Caco-2 (cell line): Measurements from ENCODE around the gene CFD. TPM values are rescaled to one million over a fixed set of nuclear protein-coding genes. Genes with fewer than 3 reads are reported as not detected.

Experiments
- BruUV-seq: library from RNA; stranded (reverse); fragments of 400-500 nt; replicated peaks from 2 replicates; lab custom pipeline; 2021; lab: Mats Ljungman, UMichigan
- CTCF ChIA-PET: fragments of 300-600 bp; sonication (Branson Sonifier 250); formaldehyde crosslinking; loops from one replicate; lab custom pipeline; 2022; ENCODE audit warnings: antibody characterized with exemption; lab: Charles Lee
- POLR2A ChIA-PET: fragments of 300-600 bp; sonication (Branson Sonifier 250); formaldehyde crosslinking; loops from one replicate; lab custom pipeline; 2022; ENCODE audit warnings: antibody characterized with exemption; lab: Charles Lee
- DNase-seq, 2 experiments: peaks; one replicate each; pipeline versions ENCODE4 v3.0.0 to v3.0.0-alpha.2; 2020 to 2022
- H3K27me3 ChIP-seq: replicated peaks from 2 replicates; pipeline ENCODE4 v1.6.0; 2011; ENCODE audit warnings: low read length; ENCODE audit not compliant: control insufficient read depth, insufficient read depth
- H3K36me3 ChIP-seq: 2 replicates; pipeline ENCODE4 v1.5.1; 2011; ENCODE audit warnings: low read length; ENCODE audit not compliant: control insufficient read depth, insufficient read depth
- H3K4me1 ChIP-seq: fragments of 250-450 bp; sonication (Bioruptor Pico); 2 replicates; pipeline ENCODE4 v1.5.1; 2020; ENCODE audit warnings: mild to moderate bottlenecking
- H3K4me3 ChIP-seq: 2 replicates; pipeline ENCODE4 v1.5.1; 2011; ENCODE audit warnings: low read depth, mild to moderate bottlenecking, control low read depth, low read length
- H3K9me3 ChIP-seq: fragments of 250-450 bp; sonication (Bioruptor Pico); 2 replicates; pipeline ENCODE4 v1.5.1; 2020; ENCODE audit warnings: mild to moderate bottlenecking, moderate library complexity
- H3K27ac Mint-ChIP-seq: one replicate; pipeline ENCODE4 v1.8.0; 2022; ENCODE audit warnings: mixed read lengths; ENCODE audit not compliant: unreplicated experiment
- H3K27me3 Mint-ChIP-seq: one replicate; pipeline ENCODE4 v1.8.0; 2022; ENCODE audit warnings: mixed read lengths; ENCODE audit not compliant: insufficient read depth, unreplicated experiment
- H3K36me3 Mint-ChIP-seq: one replicate; pipeline ENCODE4 v1.8.0; 2022; ENCODE audit warnings: mild to moderate bottlenecking, mixed read lengths; ENCODE audit not compliant: insufficient read depth, unreplicated experiment
- H3K4me1 Mint-ChIP-seq: one replicate; pipeline ENCODE4 v1.8.0; 2022; ENCODE audit warnings: low read depth, mixed read lengths; ENCODE audit not compliant: unreplicated experiment
- H3K4me3 Mint-ChIP-seq: one replicate; pipeline ENCODE4 v1.8.0; 2022; ENCODE audit warnings: mild to moderate bottlenecking, moderate library complexity, mixed read lengths; ENCODE audit not compliant: unreplicated experiment
- H3K9me3 Mint-ChIP-seq: one replicate; pipeline ENCODE4 v1.8.0; 2022; ENCODE audit warnings: mixed read lengths; ENCODE audit not compliant: unreplicated experiment
- CTCF ChIP-seq, 2 experiments: fragments of 200-600 bp in 1 of 2; IDR thresholded peaks; 1 replicate in 1 of 2; 2 replicates in 1 of 2; pipeline versions ENCODE4 v1.5.1 to v1.8.0; 2011 to 2022; ENCODE audit warnings: antibody characterized with exemption in 1 of 2, control low read depth in 1 of 2, inconsistent platforms in 1 of 2, low read depth in 1 of 2, low read length in 1 of 2, mild to moderate bottlenecking in 1 of 2, moderate library complexity in 1 of 2; ENCODE audit not compliant: insufficient read depth in 1 of 2, severe bottlenecking in 1 of 2, unreplicated experiment in 1 of 2
- intact Hi-C: fragments of 100-400 bp; cut with micrococcal nuclease; formaldehyde crosslinking; loops from one replicate; pipeline ENCODE4 v1.10.0; 2022; ENCODE audit not compliant: unreplicated experiment
- total RNA-seq: library from RNA; stranded (reverse); gene quantifications from 2 replicates; pipeline ENCODE4 v1.2.3, GENCODE V29; 2022

Gene CFD
- total RNA-seq, 1 experiment from 2014 or later = 6.1 TPM

DNA sequence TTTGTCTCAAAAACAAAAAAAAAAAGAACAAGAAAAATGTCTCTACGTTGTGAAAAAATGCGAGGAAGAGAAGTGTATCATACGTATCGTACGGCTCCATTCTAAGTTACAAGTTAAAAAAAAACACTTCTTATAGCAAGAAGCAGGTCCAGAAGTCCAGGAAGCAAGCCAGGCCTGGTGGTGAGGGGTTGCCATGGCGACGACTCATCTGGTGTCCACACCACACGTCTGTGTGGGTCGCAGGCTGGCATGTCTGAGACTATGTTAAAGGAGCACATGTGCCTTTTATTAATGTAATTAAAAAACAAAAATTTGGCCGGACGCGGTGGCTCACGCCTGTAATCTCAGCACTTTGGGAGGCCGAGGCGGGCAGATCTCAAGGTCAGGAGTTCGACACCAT, 27.6 kb downstream of the CFD start:
- intact Hi-C loops = no loop called here
- Histone ChIP-seq H3K36me3 (peaks cover 3% of the 10 kb centered on the region), H3K4me1 (peaks cover 14% of the 10 kb centered on the region), H3K9me3 (no peaks in the 10 kb centered on the region), H3K27me3 (no peaks in the 10 kb centered on the region), H3K4me3 (no peak overlapping the region)
- Mint-ChIP-seq H3K36me3 (peaks cover 39% of the 10 kb centered on the region), H3K27me3 (no peaks in the 10 kb centered on the region), H3K9me3 (no peaks in the 10 kb centered on the region), H3K27ac (no peak overlapping the region), H3K4me1 (no peaks in the 10 kb centered on the region), H3K4me3 (no peak overlapping the region)
- no peak for TF ChIP-seq CTCF (IDR thresholded peaks at IDR 0.05; ENCODE audit: insufficient read depth in 1 of 2, low read depth in 1 of 2, low read length in 1 of 2, severe bottlenecking in 1 of 2, unreplicated experiment in 1 of 2)
- CTCF ChIA-PET = no interaction called here
- POLR2A ChIA-PET = no interaction called here
- no peak for DNase-seq
- no TSS peak for BruUV-seq

- Histone ChIP-seq H3K9me3 (no peaks in the 10 kb centered on the region), H3K4me1 (peaks cover 14% of the 10 kb centered on the region), H3K27me3 (no peaks in the 10 kb centered on the region), H3K36me3 (peaks cover 2% of the 10 kb centered on the region), H3K4me3 (no peak overlapping the region)
- TF ChIP-seq CTCF (IDR thresholded peaks at IDR 0.05; ENCODE audit: insufficient read depth in 1 of 2, low read depth in 1 of 2, low read length in 1 of 2, severe bottlenecking in 1 of 2, unreplicated experiment in 1 of 2) = no peak
- no peaks in the 10 kb centered on the region for H3K27me3 Mint-ChIP-seq
- H3K9me3 Mint-ChIP-seq = no peaks in the 10 kb centered on the region
- H3K4me1 Mint-ChIP-seq = no peaks in the 10 kb centered on the region
- peaks cover 33% of the 10 kb centered on the region for H3K36me3 Mint-ChIP-seq
- POLR2A ChIA-PET = no interaction called here
- no peak overlapping the region for H3K4me3 Mint-ChIP-seq
- no peak overlapping the region for H3K27ac Mint-ChIP-seq
- CTCF ChIA-PET = no interaction called here
- intact Hi-C loops = no loop called here
- no TSS peak for BruUV-seq
- no peak for DNase-seq
Observed at GRCh38 chr19:887599-887998, 28.1 kb downstream of the CFD start.

GRCh38 chr19:888581-889385, 29.3 kb downstream of the CFD start:
- ChIA-PET CTCF (interaction anchor here (0.6 kb wide), 1 partner anchor 89 kb away, joined by 14 read pairs; no protein-coding TSS in a partner anchor), POLR2A (no interaction called here)
- H3K4me3 Mint-ChIP-seq = no peak overlapping the region
- no peaks in the 10 kb centered on the region for H3K27me3 ChIP-seq
- BruUV-seq = TSS peak; percentile 25
- H3K4me1 ChIP-seq = peaks cover 11% of the 10 kb centered on the region
- no peaks in the 10 kb centered on the region for H3K9me3 ChIP-seq
- TF ChIP-seq CTCF (IDR thresholded peaks at IDR 0.05; ENCODE audit: insufficient read depth in 1 of 2, low read depth in 1 of 2, low read length in 1 of 2, severe bottlenecking in 1 of 2, unreplicated experiment in 1 of 2) = no peak
- H3K4me3 ChIP-seq = no peak overlapping the region
- DNase-seq = no peak
- H3K27me3 Mint-ChIP-seq = no peaks in the 10 kb centered on the region
- intact Hi-C loops = no loop called here
- peaks cover 38% of the 10 kb centered on the region for H3K36me3 Mint-ChIP-seq
- no peak overlapping the region for H3K27ac Mint-ChIP-seq
- no peaks in the 10 kb centered on the region for H3K9me3 Mint-ChIP-seq
- no peaks in the 10 kb centered on the region for H3K4me1 Mint-ChIP-seq
- H3K36me3 ChIP-seq = peaks cover 2% of the 10 kb centered on the region
